Embryonic facial prominence (tissue), 1 donor: ENCODE results near the gene LIX1L.

Experiments used
- DNase-seq: peaks from one replicate; pipeline ENCODE4 v3.0.0-alpha.2; 2016; ENCODE audit errors: extremely low spot score

LIX1L gene

DNA sequence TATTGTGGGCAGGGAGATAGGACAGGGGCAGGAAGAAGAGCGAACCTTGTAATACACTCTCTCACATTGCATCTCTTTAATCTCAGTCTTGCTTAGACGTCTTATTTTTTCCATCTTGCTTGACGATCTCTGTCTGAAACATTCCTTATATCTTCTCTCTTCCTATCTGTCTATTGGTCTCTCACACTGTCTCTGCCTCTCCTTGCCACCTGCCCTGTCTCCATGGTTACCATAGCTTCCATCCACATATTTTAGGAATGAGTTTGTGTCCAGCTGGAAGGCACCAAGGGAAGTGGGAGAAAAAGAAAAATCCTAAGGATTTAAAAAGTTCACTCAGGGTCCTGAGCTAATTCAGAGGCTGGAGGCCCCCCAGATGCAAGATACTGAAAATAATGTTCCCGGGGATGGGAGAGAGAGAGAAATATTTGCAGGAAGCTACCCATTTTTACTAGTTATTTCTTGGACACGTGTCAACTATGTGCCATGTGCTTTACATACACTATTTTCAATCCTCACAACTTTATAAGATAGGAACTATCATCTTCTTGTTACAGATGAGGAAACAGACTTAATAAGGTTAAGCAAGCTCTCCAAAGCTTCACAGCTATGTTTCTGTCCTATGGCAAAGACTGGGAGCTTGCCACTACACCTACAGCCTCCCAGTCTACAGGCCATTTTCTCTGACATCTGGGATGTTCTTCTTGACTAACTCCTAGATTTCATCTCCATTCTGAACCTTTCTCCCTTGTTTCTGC, 5.6 kb upstream of the LIX1L start:
- DNase-seq: no peak

DNA sequence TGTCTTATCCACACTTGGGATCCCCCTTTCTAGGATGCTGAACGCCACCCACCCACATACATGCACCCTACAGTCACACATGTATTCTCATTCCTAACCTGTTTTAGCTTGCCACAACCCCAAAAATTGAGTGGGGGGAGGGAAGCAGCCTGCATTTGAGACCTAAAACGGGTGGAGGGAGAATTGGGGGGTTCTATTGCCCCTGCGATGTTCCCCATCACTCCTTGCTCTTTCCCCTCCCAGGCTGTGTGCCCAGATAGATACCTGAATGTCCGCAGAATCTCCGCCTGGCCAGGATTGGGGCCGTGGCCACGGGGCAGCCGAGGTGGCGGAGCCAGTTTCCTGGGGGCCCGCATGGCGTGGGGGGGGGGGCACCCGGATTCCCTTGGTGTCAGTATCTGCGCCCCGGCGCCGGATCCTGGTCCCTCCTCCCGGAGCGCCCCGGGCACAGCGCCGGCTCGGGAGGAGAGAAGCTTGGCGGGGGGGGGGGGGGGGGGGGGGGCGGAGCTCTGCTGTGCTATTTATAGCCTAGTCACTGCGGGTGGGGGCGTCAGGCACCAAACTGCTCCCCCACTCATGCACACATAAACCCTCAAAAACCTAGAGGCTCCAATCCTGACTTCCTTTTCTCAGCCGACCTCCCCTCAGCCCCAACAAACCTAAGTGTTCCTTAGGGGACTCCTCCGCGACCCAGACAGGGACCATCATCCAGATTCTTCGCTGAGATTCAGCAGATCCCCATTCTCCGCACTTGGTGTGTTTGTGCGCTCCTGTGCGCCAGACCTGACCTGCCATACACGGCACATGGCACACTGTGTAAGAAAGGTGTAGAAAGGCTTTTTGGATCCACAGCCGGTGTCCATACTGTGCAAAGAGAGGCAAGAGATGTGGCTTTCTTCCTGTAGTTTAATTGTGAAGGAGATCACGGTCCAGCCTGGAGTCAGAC, 4.6 kb upstream of the LIX1L start:
- DNase-seq: no peak

DNA sequence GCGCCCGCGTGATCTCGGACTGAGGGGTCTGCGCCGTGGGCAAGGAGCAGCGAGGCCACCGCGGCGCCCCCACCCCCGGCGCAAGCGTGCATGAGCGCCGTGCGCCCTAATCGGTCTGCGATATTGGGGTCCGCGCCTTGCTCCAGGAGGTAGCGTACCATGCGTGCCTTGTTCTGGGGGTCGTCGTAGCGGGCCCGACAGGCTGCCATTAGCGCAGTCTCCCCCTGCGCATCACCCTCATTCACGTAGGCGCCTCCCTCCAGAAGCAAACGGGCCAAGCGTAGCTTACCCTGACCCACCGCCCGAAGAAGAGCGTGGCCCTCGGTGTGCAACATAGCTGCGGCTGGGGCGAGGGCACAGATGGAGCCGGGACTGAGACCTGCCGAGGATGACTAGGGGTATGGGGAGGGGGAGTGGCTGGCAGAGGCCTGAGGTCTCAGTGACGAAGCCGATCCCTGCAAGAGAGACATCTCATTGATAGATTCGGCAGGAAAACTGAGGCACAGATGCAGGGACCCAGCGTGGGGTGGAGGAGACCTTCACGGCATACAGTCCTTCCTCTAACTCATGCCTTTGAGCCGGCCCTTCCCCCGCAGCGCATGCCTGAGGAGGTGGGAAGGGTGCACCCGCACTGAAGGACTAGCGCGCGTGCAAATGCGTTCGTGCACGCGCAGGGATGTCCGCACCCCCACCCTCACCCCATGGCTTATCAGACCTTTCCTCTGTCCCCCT, 3.8 kb upstream of the LIX1L start:
- no peak for DNase-seq

DNA sequence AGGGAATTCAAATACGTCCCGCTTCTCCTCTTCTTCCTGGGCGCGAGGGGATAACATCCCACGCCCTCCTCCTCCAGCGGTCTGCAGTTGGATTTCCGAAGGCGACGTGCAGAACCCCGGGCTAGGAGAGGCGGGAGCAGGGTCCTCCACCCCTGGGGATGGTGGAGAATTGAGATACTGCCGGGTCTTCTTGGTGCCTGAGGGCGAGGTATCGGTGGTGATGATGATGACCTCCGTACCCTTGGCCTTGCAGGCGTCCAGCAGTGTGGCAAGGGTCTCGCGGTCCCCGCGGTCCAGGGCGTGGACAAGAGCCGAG, 3.2 kb upstream of the LIX1L start:
- DNase-seq: no peak

DNA sequence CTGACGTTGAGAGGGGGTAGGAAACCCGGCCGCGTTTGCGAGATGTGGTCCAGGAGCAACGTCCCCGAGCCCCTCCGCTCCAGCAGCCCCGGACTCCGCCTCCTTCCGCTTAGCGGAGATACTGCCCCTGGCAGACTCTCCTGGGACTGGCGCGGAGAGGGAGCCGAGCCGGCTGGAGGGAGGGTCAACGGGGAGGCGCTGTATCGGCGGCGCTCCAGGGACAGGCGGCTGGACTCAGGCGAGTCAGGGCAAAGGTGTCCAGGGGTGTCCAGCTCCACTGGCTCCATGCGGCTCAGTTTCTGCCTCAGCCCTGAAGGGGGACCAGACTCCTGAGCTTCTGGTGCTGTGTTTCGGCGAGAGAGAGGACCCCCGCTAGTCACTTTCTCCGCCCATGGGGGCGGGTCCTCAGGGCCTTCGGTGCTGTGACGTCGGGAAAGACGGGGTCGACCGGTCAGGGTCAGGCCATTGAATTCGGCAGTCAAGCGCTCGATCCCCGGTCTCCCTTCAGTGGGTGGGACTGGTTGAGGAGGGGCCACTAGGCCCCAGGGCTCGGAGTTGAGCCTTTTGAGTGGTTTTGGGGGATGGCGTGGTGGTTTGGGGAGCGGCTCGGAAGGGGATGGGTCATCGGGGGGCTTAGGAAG, 2.8 kb upstream of the LIX1L start:
- no peak for DNase-seq

DNA sequence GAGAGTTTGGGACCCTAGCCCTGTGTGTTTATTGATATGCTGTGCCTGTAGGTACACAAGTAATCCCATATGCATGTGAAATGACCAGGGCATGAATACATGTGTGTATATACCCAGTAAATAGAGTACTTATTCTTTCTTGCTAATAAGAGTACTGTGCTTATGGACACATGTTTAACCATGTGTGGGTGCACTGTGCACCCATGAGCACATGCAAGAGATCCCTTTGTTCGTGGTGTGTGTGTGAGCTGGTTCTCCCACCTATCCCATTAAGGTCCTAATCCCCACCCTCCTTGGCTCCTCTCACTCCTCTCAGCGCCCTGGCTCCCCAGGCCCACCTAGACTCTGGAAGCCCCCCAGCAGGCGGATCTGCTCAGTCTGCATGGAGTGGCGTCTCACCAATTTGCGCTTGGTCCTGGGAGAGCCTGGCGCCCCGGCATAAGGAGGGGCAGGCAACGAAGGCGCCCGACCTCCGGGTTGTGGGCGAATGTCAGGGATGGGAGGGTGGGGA, 2.2 kb upstream of the LIX1L start:
- no peak for DNase-seq

DNA sequence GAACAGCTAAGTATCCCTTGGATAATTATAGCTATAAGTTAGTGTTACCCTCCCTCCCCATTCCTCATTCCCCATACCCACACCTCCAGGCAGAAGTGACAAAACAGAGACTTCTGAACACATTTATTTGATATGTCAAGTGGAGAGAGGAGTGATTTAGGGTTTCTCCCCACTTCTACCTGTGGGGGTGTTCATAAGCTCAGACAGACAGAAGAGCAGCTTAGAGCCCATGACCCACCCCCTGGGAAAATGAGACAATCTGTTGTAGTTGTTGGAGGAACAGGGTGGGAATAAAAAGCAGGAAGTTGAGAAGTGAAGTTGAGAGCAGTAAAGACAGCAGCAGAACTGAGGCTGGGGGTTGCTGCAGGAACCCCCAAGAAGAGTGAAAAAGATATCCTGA, 1.5 kb upstream of the LIX1L start:
- DNase-seq: no peak

DNA sequence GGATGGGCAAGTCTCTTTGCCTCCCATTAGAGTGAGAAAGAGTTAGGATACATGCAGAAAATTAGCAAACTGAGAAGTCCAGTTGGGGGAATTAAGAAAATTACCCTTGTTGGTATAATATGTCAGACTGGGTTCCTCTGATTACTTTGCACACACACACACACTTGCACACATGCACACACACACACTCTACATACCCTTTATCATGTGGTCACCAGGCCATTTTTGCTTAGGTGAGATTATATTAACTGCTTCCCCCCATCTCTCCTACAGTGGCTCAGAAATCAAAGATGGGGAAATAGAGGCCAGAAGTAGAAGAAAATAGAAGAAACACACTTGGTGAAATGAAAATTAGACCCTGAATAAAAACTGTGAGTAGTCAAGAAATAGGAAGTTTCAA, 917 bp upstream of the LIX1L start:
- no peak for DNase-seq

DNA sequence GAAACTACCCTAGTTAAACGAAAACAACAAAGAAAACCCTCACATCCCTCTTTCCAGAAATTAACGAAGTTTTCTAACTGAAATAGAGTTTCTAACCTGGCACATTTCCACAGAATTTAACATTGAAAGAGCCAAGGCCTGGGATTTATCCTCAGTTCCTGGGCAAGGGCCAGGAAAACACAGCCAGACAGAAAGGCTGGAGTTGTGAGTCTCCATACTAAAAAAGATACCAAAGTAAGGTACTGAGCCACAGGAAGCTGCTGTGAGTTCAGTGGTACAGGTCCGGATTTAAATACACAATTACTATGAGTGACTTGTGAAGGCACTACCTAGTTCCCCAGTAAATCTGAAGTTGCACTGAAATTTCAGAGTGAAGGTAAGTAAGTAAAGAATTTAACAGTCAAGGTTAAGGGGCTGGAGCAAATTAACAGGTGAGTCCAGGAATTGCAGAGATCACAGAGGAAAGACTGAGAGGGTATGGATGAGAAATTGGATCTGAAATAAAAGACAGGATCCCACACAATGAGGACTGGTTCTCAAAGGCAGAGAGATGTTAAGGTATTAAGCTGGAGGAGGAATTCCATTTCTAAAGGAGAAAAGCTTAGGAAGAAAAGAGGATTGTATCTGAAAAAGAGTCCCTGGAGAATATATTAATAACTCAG, 905 bp downstream of the LIX1L start:
- no peak for DNase-seq

DNA sequence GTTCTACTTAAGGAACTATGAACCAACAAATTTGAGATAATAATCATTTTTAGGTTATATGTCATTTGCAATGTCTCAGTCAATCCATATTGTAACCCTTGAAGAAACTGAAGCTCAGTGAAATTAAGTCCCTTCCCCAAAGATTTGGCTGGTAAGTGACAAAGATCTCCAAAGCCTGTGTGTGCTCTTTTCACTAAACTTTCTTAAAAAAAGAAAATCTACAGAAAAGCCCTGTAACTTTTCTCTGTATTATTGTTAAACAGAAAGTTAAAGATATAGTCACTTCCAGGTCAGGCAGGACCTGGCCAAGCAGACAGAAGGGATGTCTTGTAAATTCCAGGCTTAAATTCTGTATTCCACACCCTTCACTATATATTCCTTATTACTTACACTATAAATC, 1.5 kb downstream of the LIX1L start:
- no peak for DNase-seq

DNA sequence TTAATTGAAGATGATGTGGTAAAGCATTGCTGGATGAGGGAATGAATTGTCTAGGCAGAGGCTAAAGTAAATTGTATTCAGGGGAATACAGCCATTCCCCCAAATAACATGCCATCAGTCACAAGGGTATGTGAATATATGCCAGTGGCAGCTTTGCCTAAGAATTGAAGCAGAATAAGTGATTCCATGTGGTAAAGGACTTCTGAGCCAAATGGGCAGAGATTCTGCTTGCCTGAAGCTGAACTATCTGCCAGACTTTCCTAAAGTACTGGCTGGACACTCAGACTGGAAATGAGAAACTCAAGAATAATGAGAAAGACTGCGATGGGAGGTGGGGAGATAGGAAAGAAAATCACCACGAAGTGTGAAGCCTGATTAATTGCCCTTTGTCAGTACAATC, 2.4 kb downstream of the LIX1L start:
- no peak for DNase-seq

DNA sequence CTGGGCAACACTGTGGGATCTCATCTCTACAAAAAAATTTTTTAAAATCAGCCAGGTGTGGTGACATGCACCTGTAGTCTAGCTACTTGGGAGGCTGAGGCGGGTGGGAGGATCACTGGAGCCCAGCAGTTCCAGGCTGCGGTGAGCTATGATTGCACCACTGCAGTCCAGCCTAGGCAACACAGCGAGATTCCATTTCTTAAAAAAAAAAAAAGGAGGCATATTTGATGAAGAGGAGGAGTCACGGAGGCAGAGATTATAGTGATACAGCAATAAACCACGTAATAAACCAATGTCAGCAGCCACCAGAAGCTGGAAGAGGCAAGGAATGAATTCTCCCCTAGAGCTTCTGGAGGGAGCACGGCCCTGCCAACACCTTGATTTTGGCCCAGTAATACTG, 4.0 kb downstream of the LIX1L start:
- DNase-seq: no peak

DNA sequence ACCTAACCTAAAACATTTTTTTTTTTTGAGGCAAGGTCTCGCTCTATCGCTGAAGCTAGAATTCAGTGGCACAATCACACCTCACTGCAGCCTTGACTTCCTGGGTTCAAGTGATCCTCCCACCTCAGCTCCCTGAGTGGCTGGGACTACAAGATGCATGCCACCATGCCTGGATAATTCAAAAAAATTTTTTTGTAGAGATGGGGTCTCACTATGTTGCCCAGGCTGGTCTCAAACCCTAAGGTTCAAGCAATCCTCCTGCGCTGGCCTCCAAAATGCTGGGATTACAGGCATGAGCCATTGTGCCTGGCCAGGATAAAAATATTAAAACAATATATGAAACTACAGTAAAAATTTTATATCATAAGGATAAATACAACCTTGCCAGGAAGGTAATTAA, 4.9 kb downstream of the LIX1L start:
- no peak for DNase-seq

DNA sequence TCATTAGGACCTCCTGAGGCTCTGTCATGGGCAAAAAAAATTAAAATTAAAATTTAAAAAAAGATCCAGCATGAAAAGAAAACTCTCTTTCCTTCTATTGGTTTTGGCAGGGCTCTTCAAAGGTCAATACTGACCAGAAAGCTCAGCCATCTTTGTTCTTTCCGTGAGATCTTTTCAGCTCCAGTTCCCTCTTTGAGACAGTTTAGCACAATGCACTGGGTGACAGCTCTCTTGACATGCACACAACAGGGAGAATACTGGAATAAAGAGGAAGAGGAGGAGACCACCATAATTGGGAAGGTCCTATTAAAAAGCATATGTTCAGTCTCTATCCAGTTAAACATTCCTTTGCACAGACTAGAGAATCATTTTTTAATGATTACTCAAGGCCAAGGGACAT, 6.3 kb downstream of the LIX1L start:
- DNase-seq: no peak

DNA sequence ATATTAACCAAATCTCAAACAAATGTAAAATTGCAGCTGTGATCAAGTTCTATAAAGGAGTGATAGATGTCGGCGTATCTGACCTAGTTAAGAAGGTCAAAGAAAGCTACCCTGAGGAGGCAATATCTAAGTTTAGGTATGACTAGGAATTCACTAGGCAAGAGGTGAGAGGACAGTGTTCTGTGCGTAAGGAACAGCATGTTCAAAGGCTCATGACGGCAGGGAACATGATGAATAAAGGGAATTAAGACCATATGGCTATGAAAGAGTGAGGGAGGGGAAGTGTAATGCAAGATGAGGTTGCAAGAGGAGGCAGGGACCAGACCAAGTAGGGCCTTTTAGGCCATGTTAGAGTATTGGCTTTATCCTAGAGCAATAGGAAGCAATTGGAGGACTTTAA, 8.6 kb downstream of the LIX1L start:
- no peak for DNase-seq

DNA sequence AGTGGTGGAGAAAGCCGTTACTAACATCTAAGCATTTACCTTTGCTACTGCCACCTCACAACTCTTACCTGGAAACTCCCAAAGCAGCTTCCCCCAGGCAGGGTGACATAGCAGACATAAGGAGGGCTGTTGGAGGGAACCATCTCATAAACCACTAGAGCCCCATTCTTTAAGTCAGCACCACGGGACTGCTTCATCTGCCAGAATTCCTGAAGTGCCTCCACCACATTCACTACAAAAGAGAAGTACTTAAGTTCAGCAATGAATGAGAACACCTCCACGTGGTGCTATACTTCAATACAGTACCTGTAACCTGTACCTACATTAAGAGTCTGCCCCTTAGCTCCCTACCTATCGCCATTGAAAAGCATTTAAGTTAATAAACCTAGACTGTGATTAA, 10.3 kb downstream of the LIX1L start:
- DNase-seq: no peak

DNA sequence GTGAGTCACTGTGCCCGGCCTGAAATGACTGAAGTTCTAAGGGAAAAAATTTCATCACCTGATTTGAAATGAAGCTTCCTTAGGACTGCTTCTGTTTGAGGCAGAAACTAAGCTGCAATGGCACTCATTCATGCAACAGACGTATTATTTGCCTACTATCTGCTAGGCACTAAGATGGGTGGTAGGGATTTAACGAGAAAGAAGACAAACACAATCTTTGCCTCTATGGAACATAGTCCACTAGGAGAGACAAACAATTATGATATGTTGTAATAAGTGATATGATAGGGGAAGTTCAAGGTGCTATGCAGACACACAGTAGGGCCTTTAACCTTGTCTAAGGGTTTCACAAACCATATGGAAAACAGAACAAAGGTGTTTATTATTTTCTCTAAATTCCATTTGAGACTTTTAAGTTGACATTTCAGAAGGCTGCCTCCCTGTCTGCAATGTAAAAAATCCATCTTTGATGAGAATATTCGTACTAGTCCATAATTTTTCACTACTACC, 11.3 kb downstream of the LIX1L start:
- no peak for DNase-seq

DNA sequence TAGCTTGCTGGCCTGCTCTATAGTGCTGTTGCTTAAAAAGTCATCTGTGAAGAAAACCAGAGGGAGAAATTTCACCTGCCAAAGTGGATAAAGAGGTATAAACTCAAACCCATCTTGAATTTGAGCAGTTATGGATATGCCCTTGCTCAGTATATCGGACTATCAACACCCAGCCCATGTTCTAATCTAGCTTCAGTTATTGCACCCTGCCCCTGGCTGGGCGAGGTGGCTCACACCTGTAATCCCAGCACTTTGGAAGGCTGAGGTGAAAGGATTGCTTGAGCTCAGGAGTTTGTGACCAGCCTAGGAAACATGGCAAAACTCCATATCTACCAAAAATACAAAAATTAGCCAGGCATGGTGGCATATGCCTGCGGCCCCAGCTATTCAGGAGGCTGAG, 13.3 kb downstream of the LIX1L start:
- DNase-seq: no peak

DNA sequence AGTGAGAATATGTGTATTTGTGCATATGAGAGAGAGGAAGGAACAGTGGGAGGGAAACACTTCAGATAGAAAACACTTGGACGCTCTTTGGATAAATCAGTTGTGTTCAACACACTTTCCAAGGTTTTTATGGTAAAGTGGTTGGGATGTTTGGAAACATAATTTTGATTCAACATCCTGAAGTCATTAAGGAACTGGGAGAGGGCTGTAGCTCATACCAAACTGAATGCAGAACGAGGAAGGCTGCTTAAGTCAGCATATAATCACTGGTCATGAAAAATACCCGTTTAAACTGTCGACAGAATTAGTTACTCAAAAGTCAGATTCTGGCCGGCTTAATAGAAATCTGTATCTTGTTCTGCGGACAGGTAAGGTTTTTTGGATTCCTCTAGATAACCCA, 14.9 kb downstream of the LIX1L start:
- no peak for DNase-seq

DNA sequence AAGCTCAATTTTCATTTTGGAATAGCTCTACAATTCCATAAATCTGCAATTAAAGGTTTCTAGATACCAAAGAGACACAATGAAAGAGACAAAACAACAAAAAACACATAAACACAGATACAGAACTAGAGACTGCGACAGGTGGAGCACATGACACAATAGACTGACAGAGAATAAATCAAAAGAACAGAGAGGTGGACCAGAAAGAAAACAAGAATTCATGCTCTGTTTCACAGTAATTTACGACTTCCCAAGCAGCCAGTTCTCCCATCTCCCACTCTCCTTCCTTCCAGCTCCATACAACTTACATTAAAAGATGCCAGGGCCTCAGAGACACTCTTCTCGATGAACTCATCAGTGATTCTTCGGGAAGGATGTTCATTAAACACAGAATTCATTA, 15.4 kb downstream of the LIX1L start:
- no peak for DNase-seq

DNA sequence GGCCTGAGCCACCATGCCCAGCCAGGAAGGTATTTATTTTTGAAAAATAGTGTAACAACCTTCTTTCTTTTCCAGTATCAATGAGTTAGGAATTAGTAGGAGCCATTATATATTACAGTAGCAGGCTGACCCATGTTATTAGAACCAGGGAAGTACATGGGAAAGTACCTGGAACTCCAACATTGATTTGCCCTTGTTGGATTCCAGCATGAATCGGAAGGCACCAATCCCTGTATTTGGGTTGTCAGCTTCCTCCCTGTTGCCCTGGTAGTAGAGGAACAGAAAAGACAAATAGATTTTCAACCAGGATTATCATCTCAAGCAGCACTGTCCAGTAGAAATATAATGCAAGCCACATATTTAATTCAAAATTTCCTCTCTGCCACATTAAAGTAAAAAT, 20.4 kb downstream of the LIX1L start:
- no peak for DNase-seq
